ENCODE data around the gene HAUS1.

DNA sequence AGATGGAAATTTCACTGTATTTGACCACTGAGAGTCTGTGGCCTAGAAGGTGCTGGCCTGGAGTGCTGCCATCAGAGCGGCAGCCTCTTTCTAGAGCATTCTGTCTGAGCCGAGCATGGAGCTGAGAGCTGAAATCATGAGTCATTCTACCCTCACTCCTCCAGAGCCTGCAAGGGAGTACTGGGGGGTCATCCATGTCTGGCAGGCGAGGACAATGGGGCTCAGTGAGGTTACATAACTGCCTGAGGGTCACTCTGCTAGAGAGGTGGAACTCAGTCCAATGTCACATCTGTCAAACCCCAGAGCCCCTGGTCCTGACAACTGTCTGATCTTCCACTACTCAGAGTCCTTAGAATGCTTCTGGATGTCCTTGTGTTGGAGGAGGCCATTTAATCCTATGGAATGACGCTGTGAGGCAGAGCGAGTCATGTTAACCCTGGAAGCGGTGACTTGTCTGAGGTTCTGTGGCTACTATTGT lies 65.3 kb downstream of the HAUS1 start:
- TF ChIP-seq CTCF (IDR thresholded peaks at IDR 0.05) (no peak), ZFX (IDR thresholded peaks at IDR 0.05; ENCODE audit: borderline replicate concordance) (no peak)
